ENCODE results near the gene TADA2A.

Gene TADA2A

GRCh38 chr17:37489197-37490001, 82.7 kb downstream of the TADA2A start, which contains the start of gene DUSP14:
TSS of gene DUSP14 (plus strand) at chr17:37489891. CDS start at chr17:37512273, 22,382 bp downstream.
- no peaks in the 10 kb centered on the region for H3K36me3 ChIP-seq (ENCODE audit: control insufficient read depth, insufficient read depth, low read length)
- TF ChIP-seq CTCF (IDR thresholded peaks at IDR 0.05; ENCODE audit: insufficient read depth, low read length, poor library complexity, severe bottlenecking), result peak; percentile 17
- DNase-seq (ENCODE audit: extremely low read depth, insufficient read length), result peak; percentile 92
- H3K4me3 ChIP-seq (replicated peaks; ENCODE audit: low read depth, low read length), result peak within 1 kb of the TSS; percentile 84
- H3K27me3 ChIP-seq (replicated peaks; ENCODE audit: control insufficient read depth, insufficient read depth, low read length), result no peaks in the 10 kb centered on the region

DNA sequence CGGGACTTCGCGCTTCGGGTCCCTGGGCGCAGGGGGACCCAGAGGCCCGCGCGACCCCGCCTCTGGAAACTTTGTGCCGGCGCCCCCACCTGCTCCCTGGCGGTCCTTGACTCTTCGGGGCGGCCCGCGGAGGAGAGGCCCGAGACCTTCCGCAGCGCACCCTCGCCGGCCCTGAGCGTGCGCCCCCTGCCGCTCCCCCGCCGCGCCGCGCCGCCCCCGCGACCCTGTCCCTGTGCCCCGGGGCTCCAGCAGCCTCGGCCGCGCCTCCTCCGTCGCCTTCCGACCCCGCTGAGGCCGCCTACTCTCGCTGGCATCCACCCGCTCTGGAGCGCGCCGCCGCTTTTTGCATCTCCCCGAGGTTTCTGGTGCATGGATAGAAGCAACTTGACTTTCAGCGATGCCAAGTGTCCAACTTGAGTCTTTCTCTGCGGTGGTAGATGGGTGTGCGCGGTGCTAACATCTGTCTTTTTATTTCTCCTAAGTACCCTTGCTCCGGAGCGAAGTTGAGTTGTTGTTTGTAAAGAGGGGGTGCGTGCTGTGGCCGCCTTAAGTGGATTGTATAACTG, 83.4 kb downstream of the TADA2A start:
- Histone ChIP-seq H3K36me3 (ENCODE audit: control insufficient read depth, insufficient read depth, low read length) (no peaks in the 10 kb centered on the region), H3K27me3 (replicated peaks; ENCODE audit: control insufficient read depth, insufficient read depth, low read length) (no peaks in the 10 kb centered on the region), H3K4me3 (replicated peaks; ENCODE audit: low read depth, low read length) (peak overlapping the region; percentile 84)
- DNase-seq (ENCODE audit: extremely low read depth, insufficient read length), result peak; percentile 79
- no peak for TF ChIP-seq CTCF (IDR thresholded peaks at IDR 0.05; ENCODE audit: insufficient read depth, low read length, poor library complexity, severe bottlenecking)

- DNase-seq (ENCODE audit: extremely low read depth, insufficient read length), result no peak
- peak overlapping the region; percentile 84 for H3K4me3 ChIP-seq (replicated peaks; ENCODE audit: low read depth, low read length)
- no peaks in the 10 kb centered on the region for H3K36me3 ChIP-seq (ENCODE audit: control insufficient read depth, insufficient read depth, low read length)
- no peak for TF ChIP-seq CTCF (IDR thresholded peaks at IDR 0.05; ENCODE audit: insufficient read depth, low read length, poor library complexity, severe bottlenecking)
- no peaks in the 10 kb centered on the region for H3K27me3 ChIP-seq (replicated peaks; ENCODE audit: control insufficient read depth, insufficient read depth, low read length)
Observed at GRCh38 chr17:37490638-37491614, 84.2 kb downstream of the TADA2A start.

- no peak for DNase-seq (ENCODE audit: extremely low read depth, insufficient read length)
- Histone ChIP-seq H3K27me3 (replicated peaks; ENCODE audit: control insufficient read depth, insufficient read depth, low read length) (no peaks in the 10 kb centered on the region), H3K4me3 (replicated peaks; ENCODE audit: low read depth, low read length) (no peak overlapping the region)
Observed at GRCh38 chr17:37492167-37492566, 85.5 kb downstream of the TADA2A start.

More at GRCh38 chr17:37492167-37492566, 85.5 kb downstream of the TADA2A start:
- TF ChIP-seq CTCF (IDR thresholded peaks at IDR 0.05; ENCODE audit: insufficient read depth, low read length, poor library complexity, severe bottlenecking), result no peak
- H3K36me3 ChIP-seq (ENCODE audit: control insufficient read depth, insufficient read depth, low read length), result no peaks in the 10 kb centered on the region

Data from GM06990 (cell line).